ENCODE measurements around the gene PLA2G2C. TPM values are rescaled to one million over a fixed set of nuclear protein-coding genes. Genes with fewer than 3 reads are reported as not detected.

PLA2G2C gene
- total and polyA plus RNA-seq, 4 experiments from 2014 or later = not detected

DNA sequence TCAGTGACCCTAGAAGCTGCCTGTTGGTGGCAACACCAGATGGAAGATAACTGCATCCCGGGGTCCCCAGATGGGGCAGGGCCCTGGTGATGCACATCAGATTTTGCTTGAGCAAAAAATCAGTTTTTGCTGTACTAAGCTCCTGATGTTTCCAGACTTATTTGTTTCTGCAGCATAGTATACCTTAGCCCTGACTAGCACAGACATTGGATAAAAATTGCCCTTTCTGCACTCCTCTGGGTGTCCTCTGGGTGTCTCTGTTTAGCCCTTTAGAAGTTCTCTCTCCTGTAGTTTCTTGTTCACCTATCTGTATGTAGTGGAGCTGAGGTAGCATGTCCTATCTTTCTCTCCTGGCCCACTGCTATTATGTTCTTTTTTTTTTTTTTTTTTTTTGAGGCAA is 30.3 kb upstream of the PLA2G2C start:
- Histone ChIP-seq H3K27ac (ENCODE audit: low read depth, low read length) (no peak overlapping the region), H3K9me3 (ENCODE audit: control insufficient read depth in 1 of 2, low read length in 2 of 2) (no peaks in the 10 kb centered on the region), H3K27me3 (ENCODE audit: insufficient read depth, low read length) (peaks cover 21% of the 10 kb centered on the region), H3K4me3 (ENCODE audit: low read length in 2 of 2) (no peak overlapping the region), H3K4me1 (ENCODE audit: insufficient read depth, low read length) (peaks cover 9% of the 10 kb centered on the region), H3K36me3 (ENCODE audit: insufficient read depth, low read length) (no peaks in the 10 kb centered on the region)
- intact Hi-C loops (cut with micrococcal nuclease) = no loop called here
- peaks cover 2 to 8% (median 3%) of the 10 kb centered on the region in 4 donors for H3K4me1 Mint-ChIP-seq
- H3K9me3 Mint-ChIP-seq = peaks cover 0 to 2% (median 0%) of the 10 kb centered on the region in 8 donors
- no peak overlapping the region for H3K4me3 Mint-ChIP-seq
- ChIA-PET POLR2A (ENCODE audit: partially characterized antibody) (interaction anchor here (1.0 kb wide), 1 partner anchor 11 kb away, joined by 3 read pairs; no protein-coding TSS in a partner anchor), CTCF (ENCODE audit: partially characterized antibody) (interaction anchor here (0.8 to 3.4 kb wide), 6 partner anchors 12 to 278 kb away, joined by 3 to 26 read pairs (median 3); no protein-coding TSS in a partner anchor)
- no peaks in the 10 kb centered on the region for H3K36me3 Mint-ChIP-seq
- DNase-seq = peak in 1 of 5 donors; percentile 22
- no peak overlapping the region for H3K27ac Mint-ChIP-seq
- peaks cover 21 to 29% of the 10 kb centered on the region in 2 donors for H3K27me3 Mint-ChIP-seq

DNA sequence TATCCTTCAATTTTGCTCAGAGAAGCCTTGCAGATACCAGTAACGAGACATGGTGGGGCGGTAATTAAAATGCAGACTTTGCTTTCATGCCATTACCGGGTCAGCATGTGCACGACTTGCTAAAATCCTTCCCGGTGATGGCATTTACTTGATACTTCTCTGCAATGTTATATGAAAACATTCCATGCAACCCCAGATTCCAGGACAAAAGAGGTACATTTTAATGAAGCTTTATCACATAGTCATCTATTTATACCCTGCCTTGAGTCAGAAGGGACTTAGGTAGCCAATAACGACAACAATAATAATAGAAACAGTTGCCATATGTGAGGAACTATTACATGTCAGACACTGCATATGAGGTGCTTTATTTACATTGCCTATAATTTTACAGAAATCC is 29.4 kb upstream of the PLA2G2C start:
- H3K36me3 Mint-ChIP-seq = no peaks in the 10 kb centered on the region
- H3K4me1 ChIP-seq (ENCODE audit: insufficient read depth, low read length) = peaks cover 9% of the 10 kb centered on the region
- H3K4me1 Mint-ChIP-seq = peaks cover 2 to 8% (median 3%) of the 10 kb centered on the region in 4 donors
- POLR2A ChIA-PET (ENCODE audit: partially characterized antibody) = no interaction called here
- intact Hi-C loops (cut with micrococcal nuclease) = no loop called here
- H3K9me3 Mint-ChIP-seq = peaks cover 0 to 2% (median 0%) of the 10 kb centered on the region in 8 donors
- no peak overlapping the region for H3K4me3 Mint-ChIP-seq
- no peaks in the 10 kb centered on the region for H3K9me3 ChIP-seq (ENCODE audit: control insufficient read depth in 1 of 2, low read length in 2 of 2)
- H3K27me3 Mint-ChIP-seq = peaks cover 25 to 29% of the 10 kb centered on the region in 2 donors
- no peak overlapping the region for H3K4me3 ChIP-seq (ENCODE audit: low read length in 2 of 2)
- CTCF ChIA-PET (ENCODE audit: partially characterized antibody) = interaction anchor here (0.7 to 3.4 kb wide), 3 partner anchors 275 to 279 kb away, joined by 3 to 26 read pairs (median 11); no protein-coding TSS in a partner anchor
- no peak overlapping the region for H3K27ac Mint-ChIP-seq
- peaks cover 21% of the 10 kb centered on the region for H3K27me3 ChIP-seq (ENCODE audit: insufficient read depth, low read length)
- DNase-seq = no peak
- no peak overlapping the region for H3K27ac ChIP-seq (ENCODE audit: low read depth, low read length)
- H3K36me3 ChIP-seq (ENCODE audit: insufficient read depth, low read length) = no peaks in the 10 kb centered on the region

GRCh38 chr1:20212685-20213331 is 26.5 kb upstream of the PLA2G2C start:
- POLR2A ChIA-PET (ENCODE audit: partially characterized antibody) = interaction anchor here (0.6 to 1.0 kb wide), 2 partner anchors 25 to 272 kb away, joined by 3 to 5 read pairs; no protein-coding TSS in a partner anchor

DNA sequence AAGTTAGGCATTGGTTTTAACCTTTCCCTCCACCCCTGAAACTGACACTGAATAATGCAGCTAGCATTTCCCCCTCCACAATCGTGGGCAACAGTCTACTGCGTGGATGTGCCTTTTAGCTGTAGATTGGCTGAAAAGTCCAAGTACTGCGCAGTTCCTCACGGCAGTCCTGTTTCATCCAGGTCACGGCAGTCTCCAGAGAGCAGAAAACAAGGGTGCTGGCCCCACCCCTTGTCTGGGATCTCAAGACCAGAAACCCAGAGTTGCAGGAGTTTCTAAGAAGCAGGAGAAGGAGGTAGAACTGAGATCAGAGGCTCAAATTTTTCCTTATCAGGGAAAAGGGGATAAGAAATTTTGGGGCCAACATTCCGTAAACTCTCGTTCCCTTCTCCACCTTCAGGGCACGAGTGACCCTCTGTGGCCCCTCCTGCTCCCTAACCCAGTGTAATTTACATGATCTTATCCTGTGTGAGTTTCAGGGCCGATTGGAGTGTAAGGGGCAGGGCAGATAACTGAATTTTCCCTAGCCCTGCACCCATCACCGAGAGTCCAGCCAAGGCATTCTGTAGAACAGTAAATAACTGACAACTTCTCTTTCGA is 25.9 kb upstream of the PLA2G2C start:
- Histone ChIP-seq H3K4me1 (ENCODE audit: insufficient read depth, low read length) (peaks cover 9% of the 10 kb centered on the region), H3K36me3 (ENCODE audit: insufficient read depth, low read length) (no peaks in the 10 kb centered on the region), H3K27ac (ENCODE audit: low read depth, low read length) (no peak overlapping the region), H3K9me3 (ENCODE audit: control insufficient read depth in 1 of 2, low read length in 2 of 2) (no peaks in the 10 kb centered on the region), H3K4me3 (ENCODE audit: low read length in 2 of 2) (no peak overlapping the region), H3K27me3 (ENCODE audit: insufficient read depth, low read length) (peaks cover 21% of the 10 kb centered on the region)
- H3K36me3 Mint-ChIP-seq = no peaks in the 10 kb centered on the region
- intact Hi-C loops (cut with micrococcal nuclease) = loop anchor here (5.0 kb wide), 1 partner anchor 430 kb away; no protein-coding TSS in a partner anchor
- ChIA-PET CTCF (ENCODE audit: partially characterized antibody) (interaction anchor here (0.6 to 5.7 kb wide), 37 partner anchors 10 to 1558 kb away, joined by 3 to 80 read pairs (median 4); partner anchors contain the start of gene CAMK2N1), POLR2A (ENCODE audit: partially characterized antibody) (interaction anchor here (0.6 kb wide), 1 partner anchor 272 kb away, joined by 5 read pairs; no protein-coding TSS in a partner anchor)
- H3K4me1 Mint-ChIP-seq = peaks cover 2 to 8% (median 3%) of the 10 kb centered on the region in 4 donors
- H3K9me3 Mint-ChIP-seq = peaks cover 0 to 2% (median 0%) of the 10 kb centered on the region in 8 donors
- no peak for DNase-seq
- peak overlapping the region in 3 of 8 donors; percentile 32 to 76 (median 73) for H3K4me3 Mint-ChIP-seq
- peak overlapping the region in 2 of 7 donors; percentile 10 to 16 for H3K27ac Mint-ChIP-seq
- peaks cover 24 to 33% of the 10 kb centered on the region in 2 donors for H3K27me3 Mint-ChIP-seq

More at GRCh38 chr1:20212685-20213331, 26.5 kb upstream of the PLA2G2C start:
- Histone ChIP-seq H3K27ac (ENCODE audit: low read depth, low read length) (no peak overlapping the region), H3K9me3 (ENCODE audit: control insufficient read depth in 1 of 2, low read length in 2 of 2) (no peaks in the 10 kb centered on the region), H3K4me3 (ENCODE audit: low read length in 2 of 2) (no peak overlapping the region), H3K36me3 (ENCODE audit: insufficient read depth, low read length) (no peaks in the 10 kb centered on the region), H3K27me3 (ENCODE audit: insufficient read depth, low read length) (peaks cover 21% of the 10 kb centered on the region), H3K4me1 (ENCODE audit: insufficient read depth, low read length) (peaks cover 9% of the 10 kb centered on the region)
- CTCF ChIA-PET (ENCODE audit: partially characterized antibody) = interaction anchor here (0.6 to 5.7 kb wide), 45 partner anchors 9 to 1559 kb away, joined by 3 to 80 read pairs (median 4); partner anchors contain the start of genes CAMK2N1 and MUL1
- Mint-ChIP-seq H3K4me3 (peak overlapping the region in 6 of 8 donors; percentile 40 to 76 (median 67)), H3K4me1 (peaks cover 2 to 8% (median 3%) of the 10 kb centered on the region in 4 donors), H3K9me3 (peaks cover 0 to 2% (median 0%) of the 10 kb centered on the region in 8 donors), H3K36me3 (no peaks in the 10 kb centered on the region), H3K27ac (peak overlapping the region in 2 of 7 donors; percentile 10 to 16), H3K27me3 (peaks cover 24 to 36% of the 10 kb centered on the region in 2 donors)
- intact Hi-C loops (cut with micrococcal nuclease) = loop anchor here (1.0 to 5.0 kb wide), 2 partner anchors 280 to 429 kb away; no protein-coding TSS in a partner anchor
- peak; percentile 50 to 64 (median 52) for DNase-seq

DNA sequence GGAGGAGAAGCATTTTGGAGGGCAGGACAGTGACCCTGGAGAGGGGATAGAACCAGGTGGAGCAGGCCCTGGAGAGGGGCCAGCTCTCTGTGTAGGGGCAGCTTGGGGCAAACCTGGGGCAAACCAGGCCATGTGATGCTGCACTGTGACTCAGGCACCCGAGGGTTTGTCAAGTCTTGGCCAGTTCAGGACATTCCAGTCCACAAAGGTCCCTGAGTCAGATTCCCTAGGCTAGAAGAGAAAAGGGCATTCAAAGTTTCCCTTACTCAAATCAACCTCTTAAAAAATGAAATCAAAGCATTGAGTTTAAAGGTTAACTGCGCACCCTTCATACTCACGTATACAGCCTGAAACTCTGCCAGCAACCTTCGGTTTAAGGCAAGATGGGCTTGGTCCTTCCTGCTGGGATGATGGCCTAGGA is 25.2 kb upstream of the PLA2G2C start:
- CTCF ChIA-PET (ENCODE audit: partially characterized antibody) = interaction anchor here (0.6 to 5.7 kb wide), 5 partner anchors 10 to 665 kb away, joined by 3 to 80 read pairs (median 13); no protein-coding TSS in a partner anchor
- intact Hi-C loops (cut with micrococcal nuclease) = loop anchor here (5.0 kb wide), 1 partner anchor 431 kb away; no protein-coding TSS in a partner anchor
- H3K27ac Mint-ChIP-seq = no peak overlapping the region

DNA sequence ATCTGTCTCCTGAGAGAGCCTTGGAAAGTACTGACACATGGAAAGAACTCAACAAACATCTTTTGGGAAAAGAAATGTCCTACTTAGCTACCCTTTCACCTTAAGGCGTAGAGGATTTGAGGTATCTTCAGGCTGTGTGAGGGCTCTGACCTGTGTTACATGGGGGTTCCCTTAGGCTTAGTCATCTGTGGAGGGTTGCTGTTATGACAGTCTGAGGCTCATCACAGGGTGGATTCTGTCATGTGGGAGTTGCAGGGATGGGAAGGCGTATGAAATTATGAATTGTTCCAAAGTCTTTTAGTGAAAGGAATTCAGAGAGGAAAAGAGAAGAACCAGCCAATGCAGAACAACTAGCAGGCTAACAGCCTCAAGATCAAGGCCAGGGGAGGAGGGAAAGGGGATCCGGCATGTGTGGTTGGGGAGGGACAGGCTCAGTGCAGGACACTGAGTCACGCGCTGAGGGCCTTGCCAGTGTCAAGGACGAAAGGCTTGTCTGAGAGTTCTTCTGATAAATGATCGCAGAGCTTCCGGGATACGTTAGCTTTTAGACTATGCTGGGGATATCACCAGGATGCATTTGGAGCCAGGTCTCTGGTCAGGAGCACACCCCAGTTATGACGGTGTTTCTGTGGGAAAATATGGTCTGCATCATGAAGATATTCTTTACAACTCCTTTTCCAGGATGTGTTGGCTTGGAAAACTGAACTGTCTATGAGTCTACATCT is 24.6 kb upstream of the PLA2G2C start:
- Histone ChIP-seq H3K9me3 (ENCODE audit: control insufficient read depth in 1 of 2, low read length in 2 of 2) (no peaks in the 10 kb centered on the region), H3K27me3 (ENCODE audit: insufficient read depth, low read length) (peaks cover 17% of the 10 kb centered on the region), H3K4me1 (ENCODE audit: insufficient read depth, low read length) (peaks cover 9% of the 10 kb centered on the region), H3K36me3 (ENCODE audit: insufficient read depth, low read length) (no peaks in the 10 kb centered on the region), H3K27ac (ENCODE audit: low read depth, low read length) (no peak overlapping the region), H3K4me3 (ENCODE audit: low read length in 2 of 2) (no peak overlapping the region)
- peaks cover 2 to 8% (median 3%) of the 10 kb centered on the region in 4 donors for H3K4me1 Mint-ChIP-seq
- H3K9me3 Mint-ChIP-seq = no peaks in the 10 kb centered on the region
- peaks cover 22 to 27% of the 10 kb centered on the region in 2 donors for H3K27me3 Mint-ChIP-seq
- CTCF ChIA-PET (ENCODE audit: partially characterized antibody) = interaction anchor here (0.6 to 5.7 kb wide), 5 partner anchors 9 to 665 kb away, joined by 3 to 80 read pairs (median 3); no protein-coding TSS in a partner anchor
- POLR2A ChIA-PET (ENCODE audit: partially characterized antibody) = no interaction called here
- intact Hi-C loops (cut with micrococcal nuclease) = loop anchor here (5.0 kb wide), 1 partner anchor 431 kb away; no protein-coding TSS in a partner anchor
- H3K4me3 Mint-ChIP-seq = no peak overlapping the region
- DNase-seq = no peak
- H3K27ac Mint-ChIP-seq = no peak overlapping the region
- no peaks in the 10 kb centered on the region for H3K36me3 Mint-ChIP-seq

More for the DNA sequence above, 25.2 kb upstream of the PLA2G2C start:
- H3K27me3 ChIP-seq (ENCODE audit: insufficient read depth, low read length) = peaks cover 21% of the 10 kb centered on the region
- peaks cover 2 to 8% (median 3%) of the 10 kb centered on the region in 4 donors for H3K4me1 Mint-ChIP-seq
- no peaks in the 10 kb centered on the region for H3K9me3 ChIP-seq (ENCODE audit: control insufficient read depth in 1 of 2, low read length in 2 of 2)
- peaks cover 24 to 31% of the 10 kb centered on the region in 2 donors for H3K27me3 Mint-ChIP-seq
- H3K4me1 ChIP-seq (ENCODE audit: insufficient read depth, low read length) = peaks cover 9% of the 10 kb centered on the region
- no peak overlapping the region for H3K27ac ChIP-seq (ENCODE audit: low read depth, low read length)
- no peak overlapping the region for H3K4me3 ChIP-seq (ENCODE audit: low read length in 2 of 2)
- no peaks in the 10 kb centered on the region for H3K36me3 ChIP-seq (ENCODE audit: insufficient read depth, low read length)
- peaks cover 0 to 2% (median 0%) of the 10 kb centered on the region in 8 donors for H3K9me3 Mint-ChIP-seq
- no peaks in the 10 kb centered on the region for H3K36me3 Mint-ChIP-seq
- peak overlapping the region in 1 of 8 donors; percentile 32 for H3K4me3 Mint-ChIP-seq
- POLR2A ChIA-PET (ENCODE audit: partially characterized antibody) = no interaction called here
- no peak for DNase-seq

Measured in CD4-positive, alpha-beta memory T cell (primary cell).